ENCODE measurements around the gene VIPR2.

Gene VIPR2

GRCh38 chr7:159160450-159160849 is 15.8 kb upstream of the VIPR2 start:
- Histone ChIP-seq H3K4me1 (ENCODE audit: insufficient read depth, low read length) (peaks cover 16% of the 10 kb centered on the region), H3K4me2 (ENCODE audit: insufficient read depth, low read length) (no peak overlapping the region), H3K4me3 (ENCODE audit: low read depth in 1 of 2, low read length in 2 of 2) (no peak overlapping the region), H3K9ac (ENCODE audit: low read depth, low read length) (no peak overlapping the region), H3K79me2 (ENCODE audit: insufficient read depth, low read length) (no peaks in the 10 kb centered on the region), H3K36me3 (ENCODE audit: insufficient read depth, low read length) (no peaks in the 10 kb centered on the region), H3K27ac (ENCODE audit: low read length) (no peak overlapping the region), H3K27me3 (ENCODE audit: insufficient read depth, low read length, poor library complexity) (no peaks in the 10 kb centered on the region), H3K9me3 (ENCODE audit: insufficient read depth, low read length, severe bottlenecking) (peaks cover 1% of the 10 kb centered on the region), H2AFZ (ENCODE audit: low read depth, low read length) (no peak overlapping the region), H4K20me1 (ENCODE audit: insufficient read depth, low read length) (no peaks in the 10 kb centered on the region)
- TF ChIP-seq CTCF (IDR thresholded peaks at IDR 0.05; ENCODE audit: borderline replicate concordance, extremely low read depth, low read length, poor library complexity, severe bottlenecking) (no peak), EZH2 (IDR thresholded peaks at IDR 0.05; ENCODE audit: borderline replicate concordance, low read depth, low read length, severe bottlenecking) (no peak)
- DNase-seq (no peak), ATAC-seq (ENCODE audit: insufficient read depth, low read depth) (no peak)

GRCh38 chr7:159159731-159160130 is 15.1 kb upstream of the VIPR2 start:
- Histone ChIP-seq H3K36me3 (ENCODE audit: insufficient read depth, low read length) (no peaks in the 10 kb centered on the region), H3K79me2 (ENCODE audit: insufficient read depth, low read length) (no peaks in the 10 kb centered on the region), H3K27ac (ENCODE audit: low read length) (peak overlapping the region; percentile 45), H3K9me3 (ENCODE audit: insufficient read depth, low read length, severe bottlenecking) (no peaks in the 10 kb centered on the region), H3K4me1 (ENCODE audit: insufficient read depth, low read length) (peaks cover 16% of the 10 kb centered on the region), H3K4me3 (ENCODE audit: low read depth in 1 of 2, low read length in 2 of 2) (no peak overlapping the region), H3K4me2 (ENCODE audit: insufficient read depth, low read length) (no peak overlapping the region), H3K9ac (ENCODE audit: low read depth, low read length) (no peak overlapping the region), H2AFZ (ENCODE audit: low read depth, low read length) (no peak overlapping the region), H4K20me1 (ENCODE audit: insufficient read depth, low read length) (no peaks in the 10 kb centered on the region), H3K27me3 (ENCODE audit: insufficient read depth, low read length, poor library complexity) (no peaks in the 10 kb centered on the region)
- ATAC-seq (ENCODE audit: insufficient read depth, low read depth), result no peak; the same call in 2 of the 3 replicates
- no peak for DNase-seq
- TF ChIP-seq CTCF (IDR thresholded peaks at IDR 0.05; ENCODE audit: borderline replicate concordance, extremely low read depth, low read length, poor library complexity, severe bottlenecking) (no peak), EZH2 (IDR thresholded peaks at IDR 0.05; ENCODE audit: borderline replicate concordance, low read depth, low read length, severe bottlenecking) (no peak)

- Histone ChIP-seq H3K4me1 (ENCODE audit: insufficient read depth, low read length) (peaks cover 16% of the 10 kb centered on the region), H3K9me3 (ENCODE audit: insufficient read depth, low read length, severe bottlenecking) (no peaks in the 10 kb centered on the region), H3K4me2 (ENCODE audit: insufficient read depth, low read length) (no peak overlapping the region), H3K9ac (ENCODE audit: low read depth, low read length) (no peak overlapping the region), H3K27ac (ENCODE audit: low read length) (peak overlapping the region; percentile 53), H3K27me3 (ENCODE audit: insufficient read depth, low read length, poor library complexity) (no peaks in the 10 kb centered on the region), H3K79me2 (ENCODE audit: insufficient read depth, low read length) (no peaks in the 10 kb centered on the region), H2AFZ (ENCODE audit: low read depth, low read length) (peak overlapping the region; percentile 28; the same call in 1 of the 2 replicates), H3K36me3 (ENCODE audit: insufficient read depth, low read length) (no peaks in the 10 kb centered on the region), H4K20me1 (ENCODE audit: insufficient read depth, low read length) (no peaks in the 10 kb centered on the region), H3K4me3 (ENCODE audit: low read depth in 1 of 2, low read length in 2 of 2) (no peak overlapping the region)
- peak; percentile 53 for DNase-seq
- no peak for TF ChIP-seq CTCF (IDR thresholded peaks at IDR 0.05; ENCODE audit: borderline replicate concordance, extremely low read depth, low read length, poor library complexity, severe bottlenecking)
- TF ChIP-seq EZH2 (IDR thresholded peaks at IDR 0.05; ENCODE audit: borderline replicate concordance, low read depth, low read length, severe bottlenecking), result no peak
- peak; percentile 64 for ATAC-seq (ENCODE audit: insufficient read depth, low read depth)
These were observed 14.3 kb upstream of the VIPR2 start for GRCh38 chr7:159158888-159159405.
